Stimulated activated naive CD8-positive, alpha-beta T cell treated with anti-CD3 and anti-CD28 coated beads, Interleukin-15, Interleukin-2, amounts not matched to agents 100 ng/mL and 50 ng/mL, for 24 hours (primary cell): ENCODE data around the gene CACNB4.

ENCODE experiments used
- H3K27ac Mint-ChIP-seq: one replicate; pipeline ENCODE4 v1.8.0; 2021; ENCODE audit warnings: mild to moderate bottlenecking, mixed read lengths
- H3K27me3 Mint-ChIP-seq: one replicate; pipeline ENCODE4 v1.8.0; 2021; ENCODE audit warnings: mixed read lengths
- H3K36me3 Mint-ChIP-seq: one replicate; pipeline ENCODE4 v1.8.0; 2021; ENCODE audit warnings: low read depth, mixed read lengths
- H3K4me1 Mint-ChIP-seq: one replicate; pipeline ENCODE4 v1.8.0; 2021; ENCODE audit warnings: low read depth, mixed read lengths
- H3K4me3 Mint-ChIP-seq: one replicate; pipeline ENCODE4 v1.8.0; 2021; ENCODE audit warnings: mild to moderate bottlenecking, mixed read lengths
- H3K9me3 Mint-ChIP-seq: one replicate; pipeline ENCODE4 v1.8.0; 2021; ENCODE audit warnings: mixed read lengths

Gene CACNB4

GRCh38 chr2:152072011-152072410, 26.8 kb downstream of the CACNB4 start:
- no peak overlapping the region for H3K4me3 Mint-ChIP-seq
- no peaks in the 10 kb centered on the region for H3K27me3 Mint-ChIP-seq
- H3K27ac Mint-ChIP-seq, result no peak overlapping the region
- H3K4me1 Mint-ChIP-seq, result no peaks in the 10 kb centered on the region
- no peaks in the 10 kb centered on the region for H3K9me3 Mint-ChIP-seq
- no peaks in the 10 kb centered on the region for H3K36me3 Mint-ChIP-seq

- no peaks in the 10 kb centered on the region for H3K4me1 Mint-ChIP-seq
- H3K27ac Mint-ChIP-seq, result no peak overlapping the region
Measured at GRCh38 chr2:152071518-152071917, 27.3 kb downstream of the CACNB4 start.

DNA sequence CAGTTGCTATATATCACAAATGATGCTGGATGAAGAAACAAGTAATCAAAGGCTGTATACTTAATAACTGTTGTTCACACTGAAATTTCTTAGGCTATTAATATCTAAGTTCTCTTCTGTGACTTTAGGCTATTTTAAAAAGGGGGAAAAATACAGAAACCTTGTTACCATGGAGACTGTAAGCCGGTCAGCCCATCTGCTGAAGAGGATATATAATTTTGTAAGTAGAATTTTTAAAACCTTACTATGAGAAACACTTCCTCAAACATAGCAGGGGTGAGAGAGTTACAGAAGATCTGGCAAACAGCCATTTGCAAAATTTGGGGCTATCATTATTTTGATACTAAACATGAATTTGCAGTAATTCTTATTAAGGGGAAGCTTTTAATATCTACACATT, 27.8 kb downstream of the CACNB4 start:
- Mint-ChIP-seq H3K36me3 (no peaks in the 10 kb centered on the region), H3K4me3 (no peak overlapping the region)

More at GRCh38 chr2:152071518-152071917, 27.3 kb downstream of the CACNB4 start:
- Mint-ChIP-seq H3K9me3 (no peaks in the 10 kb centered on the region), H3K4me3 (no peak overlapping the region), H3K27me3 (no peaks in the 10 kb centered on the region), H3K36me3 (no peaks in the 10 kb centered on the region)

GRCh38 chr2:152068226-152068625, 30.6 kb downstream of the CACNB4 start:
- H3K4me3 Mint-ChIP-seq, result no peak overlapping the region
- H3K36me3 Mint-ChIP-seq, result no peaks in the 10 kb centered on the region
- no peak overlapping the region for H3K27ac Mint-ChIP-seq
- H3K4me1 Mint-ChIP-seq, result no peaks in the 10 kb centered on the region
- peaks cover 8% of the 10 kb centered on the region for H3K27me3 Mint-ChIP-seq
- H3K9me3 Mint-ChIP-seq, result no peaks in the 10 kb centered on the region

More for the DNA sequence above, 27.8 kb downstream of the CACNB4 start:
- H3K9me3 Mint-ChIP-seq, result no peaks in the 10 kb centered on the region
- no peak overlapping the region for H3K27ac Mint-ChIP-seq
- no peaks in the 10 kb centered on the region for H3K4me1 Mint-ChIP-seq
- no peaks in the 10 kb centered on the region for H3K27me3 Mint-ChIP-seq

- Mint-ChIP-seq H3K27ac (no peak overlapping the region), H3K4me1 (no peaks in the 10 kb centered on the region), H3K27me3 (peaks cover 10% of the 10 kb centered on the region), H3K9me3 (no peaks in the 10 kb centered on the region), H3K36me3 (no peaks in the 10 kb centered on the region), H3K4me3 (no peak overlapping the region)
Measured at GRCh38 chr2:152067823-152068222, 31.0 kb downstream of the CACNB4 start.

- H3K4me1 Mint-ChIP-seq, result peaks cover 4% of the 10 kb centered on the region
- no peaks in the 10 kb centered on the region for H3K9me3 Mint-ChIP-seq
- H3K27me3 Mint-ChIP-seq, result peaks cover 17% of the 10 kb centered on the region
- H3K36me3 Mint-ChIP-seq, result no peaks in the 10 kb centered on the region
- no peak overlapping the region for H3K27ac Mint-ChIP-seq
- no peak overlapping the region for H3K4me3 Mint-ChIP-seq
Measured at GRCh38 chr2:152065945-152066344, 32.9 kb downstream of the CACNB4 start.

DNA sequence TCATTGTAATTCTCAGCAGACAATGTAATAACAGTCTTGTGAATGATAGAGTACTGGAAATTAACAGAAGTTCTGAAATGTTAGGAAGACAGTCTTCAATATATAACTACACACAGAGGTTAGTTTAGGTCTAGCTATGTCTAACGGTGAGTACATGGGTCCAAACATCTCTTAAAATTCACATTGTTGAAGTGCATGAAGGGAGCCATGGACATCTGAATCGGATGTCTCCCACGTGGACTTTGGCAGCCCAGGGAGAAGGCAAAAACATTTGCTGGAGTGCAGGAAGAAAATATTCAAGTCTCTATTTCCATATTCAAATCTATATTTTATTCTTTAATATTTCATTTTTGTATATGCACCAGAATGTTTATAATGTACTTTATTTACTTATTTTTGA, 34.8 kb downstream of the CACNB4 start:
- Mint-ChIP-seq H3K27ac (no peak overlapping the region), H3K27me3 (peaks cover 17% of the 10 kb centered on the region), H3K4me3 (no peak overlapping the region), H3K9me3 (no peaks in the 10 kb centered on the region), H3K36me3 (no peaks in the 10 kb centered on the region), H3K4me1 (peaks cover 4% of the 10 kb centered on the region)

DNA sequence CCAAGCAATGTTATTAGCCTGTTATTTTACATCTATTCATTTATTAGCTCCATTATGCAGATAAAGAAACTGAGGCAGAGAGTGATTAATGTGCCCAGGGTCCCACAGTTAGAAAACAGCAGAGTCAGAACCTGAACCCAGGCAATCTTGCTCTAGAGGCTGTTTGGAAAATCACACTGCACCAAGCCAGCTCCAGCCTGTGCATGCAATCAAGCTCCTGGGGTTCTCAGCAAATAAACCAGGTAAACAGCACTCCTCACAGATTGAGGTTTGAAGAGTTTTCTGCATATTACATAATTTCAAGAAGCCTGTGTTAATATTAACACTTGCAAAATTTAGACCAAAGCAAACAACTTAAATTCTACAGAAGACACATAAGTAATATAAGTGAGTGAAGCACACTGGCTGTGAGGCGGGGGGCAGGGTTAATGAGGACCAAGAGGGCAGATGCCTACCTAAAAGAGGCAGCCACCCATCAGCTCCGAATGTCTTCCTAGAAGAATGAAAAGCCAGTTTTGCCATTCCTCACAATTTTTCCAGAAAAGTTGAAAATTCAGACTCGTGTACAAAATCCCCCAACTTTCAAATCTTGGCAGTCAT, 35.4 kb downstream of the CACNB4 start:
- Mint-ChIP-seq H3K4me3 (no peak overlapping the region), H3K36me3 (no peaks in the 10 kb centered on the region), H3K9me3 (no peaks in the 10 kb centered on the region), H3K27me3 (peaks cover 17% of the 10 kb centered on the region), H3K4me1 (peaks cover 4% of the 10 kb centered on the region), H3K27ac (no peak overlapping the region)

DNA sequence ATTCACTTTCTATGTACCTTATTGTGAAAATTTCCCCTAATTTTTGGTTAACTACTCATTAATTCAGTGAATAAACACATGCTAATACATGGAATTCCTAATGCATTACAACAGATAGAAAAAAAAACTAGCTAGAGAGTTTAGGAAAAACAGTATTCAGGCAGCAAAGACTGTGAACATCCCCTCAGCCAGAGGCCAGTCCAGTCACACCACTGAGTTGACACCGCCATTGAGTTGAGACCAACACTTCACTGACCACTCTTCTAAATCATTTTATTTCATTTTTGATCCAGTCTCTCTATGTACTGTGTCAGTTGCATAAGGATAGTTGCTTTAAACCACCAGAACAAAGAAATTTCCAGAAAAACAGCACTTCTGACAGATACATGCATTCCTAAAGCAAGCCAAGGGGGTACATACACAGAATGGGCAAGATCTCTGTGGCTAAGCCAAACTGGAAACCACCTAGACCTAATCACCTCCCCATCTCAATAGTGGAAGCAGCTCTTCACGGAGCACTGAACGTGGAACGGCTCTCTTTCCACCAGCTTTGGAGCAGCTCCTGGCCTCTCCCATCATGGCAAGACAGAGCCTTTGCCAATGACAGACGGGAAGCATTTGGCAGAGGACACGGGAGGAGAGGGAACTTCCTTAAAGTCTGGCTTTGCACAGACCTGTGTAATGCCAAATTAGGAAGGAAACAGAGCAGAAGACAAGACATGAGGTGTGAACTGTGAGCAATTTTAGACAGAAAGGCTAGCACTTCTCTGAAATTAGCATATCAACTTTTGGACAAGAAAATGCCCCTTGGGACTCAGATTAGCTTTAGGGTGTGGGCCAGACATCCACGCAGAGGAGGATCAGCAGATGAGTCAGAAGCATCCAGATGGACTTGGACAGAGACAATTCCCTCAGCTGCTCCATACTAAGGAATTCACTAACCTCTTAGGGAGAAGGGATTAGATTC, 36.4 kb downstream of the CACNB4 start:
- Mint-ChIP-seq H3K4me3 (no peak overlapping the region), H3K27ac (no peak overlapping the region), H3K27me3 (peaks cover 17% of the 10 kb centered on the region), H3K4me1 (peaks cover 4% of the 10 kb centered on the region), H3K9me3 (no peaks in the 10 kb centered on the region), H3K36me3 (no peaks in the 10 kb centered on the region)

GRCh38 chr2:152061383-152061782, 37.5 kb downstream of the CACNB4 start:
- peaks cover 4% of the 10 kb centered on the region for H3K4me1 Mint-ChIP-seq
- H3K4me3 Mint-ChIP-seq, result no peak overlapping the region
- no peaks in the 10 kb centered on the region for H3K9me3 Mint-ChIP-seq
- H3K36me3 Mint-ChIP-seq, result no peaks in the 10 kb centered on the region
- H3K27ac Mint-ChIP-seq, result no peak overlapping the region
- peaks cover 17% of the 10 kb centered on the region for H3K27me3 Mint-ChIP-seq

GRCh38 chr2:152058655-152059054, 40.2 kb downstream of the CACNB4 start:
- Mint-ChIP-seq H3K36me3 (no peaks in the 10 kb centered on the region), H3K4me3 (no peak overlapping the region), H3K9me3 (no peaks in the 10 kb centered on the region), H3K4me1 (peaks cover 4% of the 10 kb centered on the region), H3K27ac (no peak overlapping the region), H3K27me3 (peaks cover 13% of the 10 kb centered on the region)

GRCh38 chr2:152056418-152056817, 42.4 kb downstream of the CACNB4 start:
- Mint-ChIP-seq H3K9me3 (no peaks in the 10 kb centered on the region), H3K4me3 (no peak overlapping the region), H3K27me3 (no peaks in the 10 kb centered on the region), H3K27ac (no peak overlapping the region), H3K4me1 (no peaks in the 10 kb centered on the region), H3K36me3 (no peaks in the 10 kb centered on the region)

GRCh38 chr2:152055366-152056108, 43.3 kb downstream of the CACNB4 start:
- no peak overlapping the region for H3K4me3 Mint-ChIP-seq
- H3K9me3 Mint-ChIP-seq, result no peaks in the 10 kb centered on the region
- H3K27me3 Mint-ChIP-seq, result no peaks in the 10 kb centered on the region
- no peaks in the 10 kb centered on the region for H3K36me3 Mint-ChIP-seq
- H3K4me1 Mint-ChIP-seq, result no peaks in the 10 kb centered on the region
- H3K27ac Mint-ChIP-seq, result peak overlapping the region; percentile 29

GRCh38 chr2:152054593-152054992, 44.3 kb downstream of the CACNB4 start:
- no peak overlapping the region for H3K27ac Mint-ChIP-seq
- H3K4me3 Mint-ChIP-seq, result no peak overlapping the region
- H3K36me3 Mint-ChIP-seq, result no peaks in the 10 kb centered on the region
- H3K4me1 Mint-ChIP-seq, result no peaks in the 10 kb centered on the region
- H3K9me3 Mint-ChIP-seq, result no peaks in the 10 kb centered on the region
- H3K27me3 Mint-ChIP-seq, result no peaks in the 10 kb centered on the region

DNA sequence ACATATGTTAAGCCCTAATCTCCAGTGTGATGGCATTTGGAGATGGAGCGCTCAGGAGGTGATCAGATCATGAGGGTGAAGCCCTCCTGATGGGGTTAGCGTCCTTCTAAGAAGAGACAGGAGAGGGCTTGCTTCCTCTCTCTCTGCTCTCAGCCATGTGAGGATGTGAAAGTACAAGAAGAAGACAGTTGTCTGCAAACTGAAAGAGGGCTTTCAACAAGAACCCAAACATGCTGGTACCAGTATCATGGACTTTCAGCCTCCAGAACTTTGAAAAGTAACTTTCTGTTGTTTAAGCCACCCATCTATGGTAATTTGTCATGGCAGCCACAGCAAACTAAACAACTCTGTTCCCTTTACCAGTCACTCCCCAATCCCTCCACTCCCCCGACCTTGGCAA, 47.4 kb downstream of the CACNB4 start:
- Mint-ChIP-seq H3K36me3 (no peaks in the 10 kb centered on the region), H3K27ac (no peak overlapping the region), H3K27me3 (no peaks in the 10 kb centered on the region), H3K4me1 (peaks cover 1% of the 10 kb centered on the region), H3K4me3 (no peak overlapping the region), H3K9me3 (no peaks in the 10 kb centered on the region)
